Karpas-422 (cell line): ENCODE measurements around the gene SENP5. TPM values are rescaled to one million over a fixed set of nuclear protein-coding genes. Genes with fewer than 3 reads are reported as not detected.

ENCODE experiments used
- DNase-seq: peaks from one replicate; pipeline ENCODE4 v3.0.0-alpha.2; 2015
- H2AFZ ChIP-seq: fragments of 200-600 bp; sonication (generic); 2 replicates; pipeline ENCODE4 v1.6.1; 2014; ENCODE audit warnings: antibody characterized with exemption, low read length, mixed read lengths
- H3K27ac ChIP-seq: fragments of 200-600 bp; sonication (generic); 2 replicates; pipeline ENCODE4 v1.5.1; 2014; ENCODE audit warnings: mild to moderate bottlenecking, low read length, moderate library complexity
- H3K27me3 ChIP-seq: fragments of 200-600 bp; sonication (generic); 2 replicates; pipeline ENCODE4 v1.6.1; 2014; ENCODE audit warnings: low read length, mixed read lengths
- H3K36me3 ChIP-seq: fragments of 200-600 bp; sonication (generic); 2 replicates; pipeline ENCODE4 v1.6.1; 2014; ENCODE audit warnings: low read length, mixed read lengths; ENCODE audit not compliant: insufficient read depth
- H3K4me1 ChIP-seq: fragments of 200-600 bp; sonication (generic); 2 replicates; pipeline ENCODE4 v1.6.1; 2014; ENCODE audit warnings: mild to moderate bottlenecking, low read length, mixed read lengths
- H3K4me2 ChIP-seq: fragments of 200-600 bp; sonication (generic); 2 replicates; pipeline ENCODE4 v1.6.1; 2014; ENCODE audit warnings: low read length, low read depth, mild to moderate bottlenecking; ENCODE audit not compliant: poor library complexity, severe bottlenecking
- H3K4me3 ChIP-seq: fragments of 200-600 bp; sonication (generic); 2 replicates; pipeline ENCODE4 v1.5.1; 2014; ENCODE audit warnings: mild to moderate bottlenecking, antibody characterized with exemption, low read length, mixed read lengths
- H3K79me2 ChIP-seq: fragments of 200-600 bp; sonication (generic); 2 replicates; pipeline ENCODE4 v1.6.1; 2014; ENCODE audit warnings: mild to moderate bottlenecking, low read length, mixed read lengths
- H3K9ac ChIP-seq: fragments of 200-600 bp; sonication (generic); 2 replicates; pipeline ENCODE4 v1.6.0; 2014; ENCODE audit warnings: low read length
- H3K9me2 ChIP-seq: fragments of 200-600 bp; sonication (generic), shearing (Covaris generic); replicated peaks from 2 replicates; pipeline ENCODE4 v1.6.0; 2014; ENCODE audit warnings: mild to moderate bottlenecking, low read length, moderate library complexity; ENCODE audit not compliant: insufficient read depth
- H3K9me3 ChIP-seq: fragments of 300-700, 200-600 bp; sonication (generic); 2 replicates; pipeline ENCODE4 v1.6.1; 2014; ENCODE audit warnings: low read length, mixed read lengths
- H4K20me1 ChIP-seq: fragments of 200-600 bp; sonication (generic); 2 replicates; pipeline ENCODE4 v1.6.1; 2014; ENCODE audit warnings: mild to moderate bottlenecking, antibody characterized with exemption, low read length, low read depth; ENCODE audit not compliant: insufficient read depth
- total RNA-seq: library from RNA; depleted of rRNA; stranded (reverse); fragments of >200 nt; shearing (Covaris generic); gene quantifications from 2 replicates; pipeline ENCODE4 v1.2.3, GENCODE V29; 2014; ENCODE audit warnings: low replicate concordance

The SENP5 gene
- total RNA-seq, 1 experiment from 2014 or later: 73.3 TPM

DNA sequence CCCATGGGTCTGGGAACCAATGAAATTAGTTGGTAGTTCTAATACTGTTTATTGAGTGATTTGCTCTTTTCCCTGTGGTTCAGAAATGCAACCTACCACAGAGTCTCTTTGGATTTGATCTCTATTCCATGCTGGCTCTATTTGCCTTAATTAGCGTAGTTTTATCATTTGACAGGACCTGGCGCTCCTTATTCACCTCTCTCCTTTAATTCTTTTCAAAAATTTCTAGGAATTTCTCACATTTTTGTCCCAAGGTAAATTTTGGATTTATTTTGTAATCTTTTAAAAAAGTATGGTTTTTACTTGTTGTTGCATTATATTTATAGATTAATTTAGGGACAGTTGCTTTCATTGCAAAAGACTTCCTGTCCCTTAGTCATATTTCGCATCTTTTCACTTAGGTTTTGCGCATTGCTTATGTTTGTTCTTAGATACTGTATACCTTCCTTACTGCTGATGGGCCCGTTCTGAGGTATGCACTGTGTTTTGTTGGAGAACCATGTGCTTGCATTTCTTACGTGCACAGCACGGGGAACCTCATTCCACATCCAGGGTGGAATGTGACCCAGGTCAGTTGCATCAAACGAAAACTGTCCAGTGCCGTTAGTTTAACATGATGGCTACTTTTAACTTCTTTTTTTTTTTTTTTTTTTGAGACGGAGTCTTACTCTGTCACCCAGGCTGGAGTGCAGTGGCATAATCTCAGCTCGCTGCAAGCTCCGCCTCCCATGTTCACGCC lies 27.0 kb downstream of the SENP5 start:
- Histone ChIP-seq H3K79me2 (peaks cover 91% of the 10 kb centered on the region), H4K20me1 (peaks cover 11% of the 10 kb centered on the region; the same call in 1 of the 2 replicates), H3K4me2 (no peak overlapping the region)

DNA sequence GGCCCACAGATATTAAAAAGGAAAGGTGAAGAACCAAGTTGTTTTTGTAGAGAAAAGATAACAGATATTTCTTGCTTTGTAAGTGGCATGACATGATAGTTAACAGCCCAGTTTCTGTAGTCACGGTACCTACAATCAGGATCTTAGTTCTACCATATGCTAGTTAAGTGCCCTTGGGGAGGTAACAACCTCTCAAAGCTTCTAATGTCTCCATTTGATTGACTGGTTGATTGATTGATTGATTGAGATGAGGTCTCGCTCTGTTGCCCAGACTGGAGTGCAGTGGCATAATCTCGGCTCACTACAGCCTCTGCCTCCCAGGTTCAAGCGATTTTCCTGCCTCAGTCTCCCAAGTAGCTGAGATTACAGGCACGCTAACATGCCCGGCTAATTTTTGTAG lies 28.5 kb downstream of the SENP5 start:
- Histone ChIP-seq H3K27me3 (no peaks in the 10 kb centered on the region), H3K27ac (no peak overlapping the region), H3K4me1 (no peaks in the 10 kb centered on the region), H3K9me3 (no peaks in the 10 kb centered on the region), H3K36me3 (peaks cover 20% of the 10 kb centered on the region; the same call in 1 of the 2 replicates), H3K9ac (no peak overlapping the region), H3K4me2 (no peak overlapping the region), H3K4me3 (no peak overlapping the region), H3K79me2 (peaks cover 76% of the 10 kb centered on the region), H3K9me2 (no peaks in the 10 kb centered on the region), H2AFZ (no peak overlapping the region), H4K20me1 (peaks cover 8% of the 10 kb centered on the region; the same call in 1 of the 2 replicates)
- no peak for DNase-seq

More for the DNA sequence above, 27.0 kb downstream of the SENP5 start:
- H3K4me1 ChIP-seq: peaks cover 7% of the 10 kb centered on the region; the same call in 1 of the 2 replicates
- no peaks in the 10 kb centered on the region for H3K27me3 ChIP-seq
- no peak for DNase-seq
- H2AFZ ChIP-seq: no peak overlapping the region
- H3K4me3 ChIP-seq: no peak overlapping the region
- no peak overlapping the region for H3K27ac ChIP-seq
- peaks cover 9% of the 10 kb centered on the region; the same call in 1 of the 2 replicates for H3K36me3 ChIP-seq
- H3K9me3 ChIP-seq: no peaks in the 10 kb centered on the region
- no peaks in the 10 kb centered on the region for H3K9me2 ChIP-seq
- H3K9ac ChIP-seq: no peak overlapping the region

DNA sequence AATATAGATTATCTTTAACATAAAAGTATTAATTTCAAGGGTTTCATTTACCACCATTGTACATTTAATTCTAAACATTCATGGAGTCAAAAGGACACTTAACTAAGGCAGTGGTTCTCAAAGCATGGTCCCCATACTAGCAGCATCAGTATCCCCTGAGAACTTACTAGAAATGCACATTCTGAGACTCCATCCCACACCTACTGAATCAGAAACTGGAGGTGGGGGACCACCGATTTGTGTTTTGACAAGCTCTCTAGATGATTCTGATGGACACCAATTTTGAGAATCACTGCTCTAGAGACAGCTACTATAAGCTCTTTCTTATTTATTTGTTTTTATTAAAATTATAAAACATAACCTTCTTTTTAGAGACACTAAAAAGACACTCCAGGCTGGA lies 34.0 kb downstream of the SENP5 start:
- peaks cover 52% of the 10 kb centered on the region for H3K36me3 ChIP-seq

DNA sequence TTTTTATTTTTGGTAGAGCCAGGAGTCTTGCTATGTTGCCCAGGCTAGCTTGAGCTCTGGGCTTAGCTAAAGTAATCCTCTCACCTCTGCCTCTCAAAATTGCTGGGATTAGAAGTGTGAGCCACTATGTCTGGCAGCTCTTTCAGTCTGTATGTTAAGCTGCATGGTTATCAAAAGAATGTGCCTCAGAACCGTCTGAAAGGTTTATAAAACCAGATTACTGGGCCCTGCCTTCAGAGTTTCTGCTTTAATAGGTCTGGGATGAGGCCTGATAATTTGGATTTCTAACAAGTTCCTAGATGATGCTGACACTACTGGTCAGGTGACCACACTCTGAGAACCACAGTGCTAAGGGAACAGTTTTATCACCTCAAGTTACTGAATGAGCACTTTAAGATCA lies 34.6 kb downstream of the SENP5 start:
- no peak for DNase-seq
- Histone ChIP-seq H4K20me1 (no peaks in the 10 kb centered on the region), H3K4me3 (no peak overlapping the region), H3K9ac (no peak overlapping the region), H3K9me2 (no peaks in the 10 kb centered on the region), H3K4me1 (no peaks in the 10 kb centered on the region), H3K4me2 (no peak overlapping the region), H3K27me3 (no peaks in the 10 kb centered on the region), H3K9me3 (no peaks in the 10 kb centered on the region), H3K27ac (no peak overlapping the region), H3K36me3 (peaks cover 56% of the 10 kb centered on the region), H2AFZ (no peak overlapping the region), H3K79me2 (peaks cover 18% of the 10 kb centered on the region)

More for the DNA sequence above, 34.0 kb downstream of the SENP5 start:
- H3K27me3 ChIP-seq: no peaks in the 10 kb centered on the region
- no peak overlapping the region for H3K9ac ChIP-seq
- H3K4me3 ChIP-seq: no peak overlapping the region
- no peaks in the 10 kb centered on the region for H3K9me2 ChIP-seq
- no peak for DNase-seq
- no peaks in the 10 kb centered on the region for H3K9me3 ChIP-seq
- no peaks in the 10 kb centered on the region for H3K4me1 ChIP-seq
- no peak overlapping the region for H3K27ac ChIP-seq
- peaks cover 23% of the 10 kb centered on the region for H3K79me2 ChIP-seq
- H4K20me1 ChIP-seq: no peaks in the 10 kb centered on the region
- no peak overlapping the region for H2AFZ ChIP-seq
- H3K4me2 ChIP-seq: no peak overlapping the region

DNA sequence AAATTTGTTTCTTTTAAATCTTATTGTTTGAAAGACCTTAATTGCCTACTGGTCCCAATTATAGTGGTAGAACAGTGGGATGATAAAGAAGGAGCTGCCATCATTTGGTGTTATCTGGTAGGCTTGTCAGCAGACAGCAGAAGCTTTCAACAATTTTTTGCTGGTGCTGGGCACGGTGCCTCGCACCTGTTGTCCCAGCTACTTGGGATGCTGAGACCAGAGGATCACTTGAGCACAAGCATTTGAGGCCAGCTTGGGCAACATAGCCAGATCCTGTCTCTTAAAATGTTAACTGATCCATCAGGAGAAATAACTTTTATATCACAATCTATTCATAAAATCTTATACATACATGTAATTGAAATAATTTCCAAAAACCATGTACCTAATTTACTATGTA lies 36.0 kb downstream of the SENP5 start:
- H3K4me2 ChIP-seq: no peak overlapping the region
- H4K20me1 ChIP-seq: no peaks in the 10 kb centered on the region
- no peaks in the 10 kb centered on the region for H3K9me2 ChIP-seq
- peaks cover 64% of the 10 kb centered on the region for H3K36me3 ChIP-seq
- H3K9ac ChIP-seq: no peak overlapping the region
- 0 out of 2 replicates have a peak, but pooled peaks cover 6% of the 10 kb centered on the region for H3K79me2 ChIP-seq
- H3K4me1 ChIP-seq: no peaks in the 10 kb centered on the region
- no peak overlapping the region for H2AFZ ChIP-seq
- H3K27ac ChIP-seq: no peak overlapping the region
- no peaks in the 10 kb centered on the region for H3K9me3 ChIP-seq
- no peaks in the 10 kb centered on the region for H3K27me3 ChIP-seq
- DNase-seq: no peak
- no peak overlapping the region for H3K4me3 ChIP-seq

DNA sequence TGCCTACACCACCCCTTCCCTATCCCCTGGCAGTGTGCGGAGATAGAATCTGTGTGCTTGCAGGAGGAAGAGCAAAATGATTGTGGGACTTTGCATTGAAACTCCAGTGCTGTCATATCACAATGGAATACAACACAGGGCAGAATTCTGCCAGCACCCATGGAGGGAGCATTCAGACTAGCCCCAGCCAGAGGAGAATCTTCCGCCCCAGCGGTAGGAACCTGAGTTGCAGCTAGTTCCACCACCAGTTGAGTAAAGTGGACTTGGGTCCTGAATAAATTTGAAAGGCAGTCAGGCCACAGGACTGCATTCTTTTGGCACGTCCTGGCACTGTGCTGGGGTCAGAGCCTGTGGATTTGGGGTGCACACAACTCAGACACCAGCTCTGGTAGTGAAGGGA lies 47.1 kb downstream of the SENP5 start:
- Histone ChIP-seq H3K27me3 (no peaks in the 10 kb centered on the region), H3K36me3 (peaks cover 26% of the 10 kb centered on the region), H3K79me2 (no peaks in the 10 kb centered on the region), H4K20me1 (no peaks in the 10 kb centered on the region), H3K27ac (no peak overlapping the region), H3K4me1 (peaks cover 3% of the 10 kb centered on the region), H3K4me2 (no peak overlapping the region), H3K9me2 (no peaks in the 10 kb centered on the region), H2AFZ (no peak overlapping the region), H3K9me3 (peaks cover 14% of the 10 kb centered on the region), H3K9ac (no peak overlapping the region), H3K4me3 (no peak overlapping the region)
- DNase-seq: no peak

DNA sequence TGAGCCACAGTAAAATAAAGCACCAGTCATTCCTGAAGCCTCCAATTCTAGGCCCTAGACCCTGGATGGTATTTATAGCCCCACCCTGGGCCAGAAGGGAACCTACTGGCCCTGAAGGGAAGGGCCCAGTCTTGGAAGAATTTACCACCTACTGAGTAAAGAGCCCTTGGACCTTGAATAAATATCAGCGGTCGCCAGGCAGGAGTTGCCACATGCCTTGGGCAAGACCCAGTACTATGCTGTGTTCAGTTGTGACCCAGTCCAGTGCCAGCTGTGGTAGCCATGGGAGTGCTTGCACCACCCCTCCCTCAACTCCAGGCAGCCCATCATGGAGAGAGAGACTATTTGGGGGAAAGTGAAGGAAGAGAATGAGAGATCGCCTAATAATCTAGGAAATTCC lies 47.7 kb downstream of the SENP5 start:
- no peaks in the 10 kb centered on the region for H4K20me1 ChIP-seq

DNA sequence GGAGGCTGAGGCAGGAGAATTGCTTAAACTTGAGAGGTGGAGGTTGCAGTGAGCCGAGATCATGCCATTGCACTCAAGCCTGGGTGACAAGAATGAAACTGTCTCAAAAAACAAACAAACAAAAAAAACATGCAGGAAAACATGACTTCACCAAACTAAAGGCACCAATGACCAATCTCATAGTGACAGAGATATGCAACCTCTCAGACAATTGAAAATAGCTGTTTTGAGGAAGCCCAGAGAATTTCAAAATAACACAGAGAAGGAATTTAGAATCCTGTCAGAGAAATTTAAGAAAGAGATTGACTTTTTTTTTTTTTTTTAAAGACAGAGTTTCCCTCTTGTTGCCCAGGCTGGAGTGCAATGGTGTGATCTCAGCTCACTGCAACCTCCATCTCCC lies 48.5 kb downstream of the SENP5 start:
- H3K27ac ChIP-seq: no peak overlapping the region
- 0 out of 2 replicates have a peak, but pooled peaks cover 2% of the 10 kb centered on the region for H3K79me2 ChIP-seq
- H3K4me1 ChIP-seq: peaks cover 15% of the 10 kb centered on the region
- no peaks in the 10 kb centered on the region for H4K20me1 ChIP-seq
- H3K4me3 ChIP-seq: no peak overlapping the region
- H3K4me2 ChIP-seq: no peak overlapping the region
- no peaks in the 10 kb centered on the region for H3K9me2 ChIP-seq
- H3K27me3 ChIP-seq: no peaks in the 10 kb centered on the region
- peaks cover 27% of the 10 kb centered on the region for H3K36me3 ChIP-seq
- H2AFZ ChIP-seq: no peak overlapping the region
- H3K9me3 ChIP-seq: peaks cover 14% of the 10 kb centered on the region
- no peak overlapping the region for H3K9ac ChIP-seq
- no peak for DNase-seq

More for the DNA sequence above, 47.7 kb downstream of the SENP5 start:
- Histone ChIP-seq H3K27ac (no peak overlapping the region), H3K4me2 (no peak overlapping the region), H3K27me3 (no peaks in the 10 kb centered on the region), H3K79me2 (no peaks in the 10 kb centered on the region), H3K36me3 (peaks cover 26% of the 10 kb centered on the region), H3K4me1 (peaks cover 8% of the 10 kb centered on the region), H3K9ac (no peak overlapping the region), H3K9me3 (peaks cover 14% of the 10 kb centered on the region), H3K4me3 (no peak overlapping the region), H2AFZ (no peak overlapping the region), H3K9me2 (no peaks in the 10 kb centered on the region)
- no peak for DNase-seq
